Thyroid gland (tissue), 4 donors: ENCODE results near the gene C1QTNF8.

ENCODE experiments used
- CTCF ChIP-seq, 6 experiments: fragments of 200-600 bp in 3 of 6; fragments of 450-650 bp in 3 of 6; sonication (generic) in 3 of 6; IDR thresholded peaks; one replicate each; pipeline ENCODE4 v1.5.1; 2016 to 2019; ENCODE audit warnings: antibody characterized with exemption in 6 of 6, mild to moderate bottlenecking in 2 of 6, inconsistent platforms in 1 of 6, moderate library complexity in 1 of 6
- POLR2A ChIP-seq, 2 donors: fragments of 450-650 bp; IDR thresholded peaks; one replicate each; pipeline ENCODE4 v1.6.1; 2017; ENCODE audit warnings: antibody characterized with exemption in 2 of 2, mild to moderate bottlenecking in 2 of 2, moderate library complexity in 1 of 2

- TF ChIP-seq CTCF (IDR thresholded peaks at IDR 0.05) (no peak), POLR2A (IDR thresholded peaks at IDR 0.05) (no peak)
Measured at GRCh38 chr16:1142911-1143310, 46.9 kb upstream of the C1QTNF8 start.
